ENCODE measurements around the gene LSM7. TPM values are rescaled to one million over a fixed set of nuclear protein-coding genes. Genes with fewer than 3 reads are reported as not detected.

The LSM7 gene
- polyA plus RNA-seq, 3 donors from 2014 or later: 163 to 285 (median 170) TPM

DNA sequence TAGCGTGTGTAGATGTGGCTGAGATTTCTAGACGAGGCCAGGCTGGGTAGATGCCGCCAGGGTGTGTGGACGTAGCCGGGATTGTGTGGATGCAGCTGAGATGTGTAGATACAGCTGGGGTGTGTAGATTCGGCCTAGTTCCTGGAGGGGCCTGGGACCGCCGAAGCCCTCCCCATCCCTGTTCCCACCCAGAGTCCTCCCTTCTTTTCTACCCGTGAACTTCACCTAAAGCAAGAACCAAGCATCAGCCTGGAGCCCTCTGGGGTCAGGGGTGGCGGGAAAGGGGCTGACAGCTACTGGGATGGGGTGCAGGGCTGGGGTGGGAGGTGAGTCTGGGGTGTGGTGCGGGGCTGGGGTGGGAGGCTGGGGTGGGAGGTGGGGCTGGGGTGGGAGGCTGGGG, 32.4 kb upstream of the LSM7 start:
- Mint-ChIP-seq H3K27ac (no peak overlapping the region), H3K4me3 (peak overlapping the region in 1 of 5 donors; percentile 15), H3K9me3 (no peaks in the 10 kb centered on the region), H3K36me3 (no peaks in the 10 kb centered on the region), H3K27me3 (ENCODE audit: low read depth in 3 of 3) (peaks cover 5 to 9% (median 7%) of the 10 kb centered on the region in 3 donors), H3K4me1 (peaks cover 0 to 5% of the 10 kb centered on the region in 2 donors)
- no peak for DNase-seq

DNA sequence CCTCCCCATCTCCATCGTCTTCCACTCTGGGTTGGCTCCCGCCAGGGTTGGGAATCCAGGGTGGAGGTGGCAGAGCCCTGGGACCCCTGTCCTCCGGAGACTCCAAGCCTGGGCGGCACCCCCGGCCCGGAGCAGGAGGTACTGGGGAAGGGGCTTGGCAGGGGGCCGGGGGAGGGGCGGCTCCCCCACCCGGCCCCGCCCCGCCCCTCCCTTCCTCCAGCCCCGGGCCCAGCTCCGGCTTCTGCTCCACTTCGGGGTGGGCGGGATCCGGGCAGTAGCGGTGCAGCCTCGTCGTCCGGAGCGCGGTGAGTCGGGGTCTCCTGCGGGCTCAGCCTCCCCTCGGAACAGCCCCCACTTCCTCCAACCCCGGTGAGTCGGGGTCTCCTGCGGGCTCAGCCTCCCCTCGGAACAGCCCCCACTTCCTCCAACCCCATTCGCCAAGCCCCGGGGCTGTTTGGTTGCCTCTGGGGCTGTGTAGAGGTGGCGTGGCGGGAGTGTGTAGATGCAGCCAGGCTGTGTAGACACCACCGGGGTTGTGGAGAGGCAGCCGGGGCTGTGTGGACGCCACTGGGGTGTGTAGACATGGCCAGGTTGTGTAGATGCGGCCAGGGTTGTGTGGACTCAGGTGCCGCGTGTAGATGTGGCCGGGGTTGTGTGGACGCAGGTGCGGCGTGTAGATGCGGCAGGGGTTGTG, 31.8 kb upstream of the LSM7 start, which contains the start of gene TMPRSS9:
TMPRSS9 (plus strand) TSS at position 274 of the 694 bp plus-strand sequence. CDS start 29,521 bp downstream, outside the sequence.
- no peak for DNase-seq
- peaks cover 0 to 5% of the 10 kb centered on the region in 2 donors for H3K4me1 Mint-ChIP-seq
- peak within 1 kb of the TSS in 1 of 5 donors; percentile 15 for H3K4me3 Mint-ChIP-seq
- no peak within 1 kb of the TSS for H3K27ac Mint-ChIP-seq
- H3K9me3 Mint-ChIP-seq: no peaks in the 10 kb centered on the region
- H3K27me3 Mint-ChIP-seq (ENCODE audit: low read depth in 3 of 3): peaks cover 4 to 9% (median 7%) of the 10 kb centered on the region in 3 donors
- H3K36me3 Mint-ChIP-seq: no peaks in the 10 kb centered on the region

DNA sequence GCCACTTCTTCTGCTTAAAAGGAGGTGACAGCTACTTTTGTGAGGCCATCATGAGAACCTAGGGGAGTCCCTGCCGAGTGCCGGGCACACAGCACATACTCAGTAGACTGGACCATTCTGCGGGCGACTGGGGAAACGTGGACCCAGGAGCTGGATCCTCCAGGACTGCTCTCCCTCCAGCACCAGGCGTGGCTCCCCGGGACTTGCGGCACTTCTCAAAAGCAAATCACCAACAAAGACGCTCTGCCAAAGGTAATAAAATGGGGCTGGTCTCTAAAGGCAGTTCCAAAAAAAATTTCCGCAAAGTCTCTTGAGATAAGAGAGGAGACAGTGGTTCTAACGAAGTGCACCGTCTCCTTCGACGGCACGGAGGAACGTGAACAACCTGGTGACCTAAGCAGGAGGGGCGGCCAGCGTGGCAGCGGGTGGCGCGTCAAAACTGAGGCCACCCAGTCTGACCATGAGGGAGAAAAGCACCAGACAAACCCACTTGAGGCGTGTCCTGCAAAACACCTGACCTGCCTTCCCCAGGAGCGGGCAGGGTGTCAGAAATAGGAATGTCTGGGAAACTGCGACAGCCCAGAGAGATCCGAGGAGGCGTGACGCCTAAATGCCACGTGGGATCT, 30.3 kb upstream of the LSM7 start:
- Mint-ChIP-seq H3K4me3 (no peak overlapping the region), H3K27me3 (ENCODE audit: low read depth in 3 of 3) (peaks cover 0 to 7% (median 2%) of the 10 kb centered on the region in 3 donors), H3K36me3 (no peaks in the 10 kb centered on the region), H3K9me3 (no peaks in the 10 kb centered on the region), H3K4me1 (peaks cover 0 to 5% of the 10 kb centered on the region in 2 donors), H3K27ac (no peak overlapping the region)
- DNase-seq: no peak

DNA sequence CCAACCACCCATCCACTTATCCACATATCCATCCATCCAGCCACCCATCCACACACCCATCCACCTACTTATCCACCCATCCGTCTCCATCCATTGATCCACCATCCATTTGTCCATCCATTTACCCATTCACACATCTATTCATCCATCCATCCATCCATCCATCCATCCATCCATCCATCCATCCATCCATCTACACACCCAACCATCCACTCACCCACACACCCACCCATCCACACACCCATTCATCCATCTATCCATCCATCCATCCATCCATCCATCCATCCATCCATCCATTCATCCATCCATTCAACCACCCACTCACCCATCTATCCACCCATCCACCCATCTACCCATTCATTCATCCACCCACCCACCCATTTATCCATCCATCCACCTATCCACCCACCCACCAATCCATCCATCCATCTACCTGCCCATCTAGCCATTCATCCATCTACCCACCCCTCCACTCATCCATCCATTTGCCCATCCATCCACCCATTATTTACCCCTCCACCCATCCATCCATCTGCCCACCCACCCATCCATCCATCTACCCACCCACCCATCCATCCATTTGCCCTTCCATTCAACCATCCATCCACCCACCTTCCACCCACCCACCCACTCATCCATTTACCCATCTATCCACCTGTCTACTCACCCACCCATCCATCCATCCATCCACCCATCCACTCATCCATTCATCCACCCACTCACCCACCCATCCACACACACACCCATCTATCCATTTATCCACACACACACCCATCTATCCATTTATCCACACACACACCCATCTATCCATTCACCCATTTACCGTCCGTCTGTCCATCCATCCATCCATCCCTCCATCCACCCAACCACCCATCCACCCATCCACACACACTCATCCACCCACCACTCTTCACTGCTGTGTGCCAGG, 29.2 kb upstream of the LSM7 start:
- H3K27ac Mint-ChIP-seq: no peak overlapping the region
- peaks cover 0 to 5% of the 10 kb centered on the region in 2 donors for H3K4me1 Mint-ChIP-seq
- H3K9me3 Mint-ChIP-seq: no peaks in the 10 kb centered on the region
- DNase-seq: no peak
- H3K4me3 Mint-ChIP-seq: no peak overlapping the region
- no peaks in the 10 kb centered on the region for H3K36me3 Mint-ChIP-seq
- H3K27me3 Mint-ChIP-seq (ENCODE audit: low read depth in 3 of 3): peaks cover 0 to 7% (median 2%) of the 10 kb centered on the region in 3 donors

DNA sequence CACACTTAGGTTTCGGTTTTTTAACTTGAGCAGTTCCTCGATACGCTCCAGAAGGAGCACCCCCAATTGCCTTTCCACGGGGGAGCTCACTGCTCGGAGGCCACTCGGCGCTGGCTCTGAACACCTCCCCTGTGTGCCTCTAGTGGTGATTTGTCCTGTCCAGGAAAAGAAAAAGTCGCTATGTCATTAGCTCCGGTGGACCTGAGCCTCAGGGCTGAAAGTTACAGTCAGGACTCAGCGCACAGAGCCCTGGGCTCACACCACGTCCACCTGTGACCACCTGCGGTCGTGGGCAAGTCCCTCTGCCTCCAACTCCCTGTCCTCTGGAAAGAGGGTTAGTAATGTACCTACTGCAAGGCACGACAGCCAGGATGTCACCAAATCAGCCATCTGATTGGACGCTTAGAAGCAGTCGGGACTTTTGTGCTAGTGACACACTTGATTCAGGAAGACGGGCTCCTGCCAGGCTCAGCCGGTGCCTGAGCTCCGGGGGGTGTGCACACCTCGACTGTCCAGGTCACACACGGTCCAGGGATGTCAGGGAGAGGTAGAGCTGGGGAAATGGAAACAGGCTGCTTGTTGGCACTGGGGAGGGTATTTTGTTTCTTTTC, 27.8 kb upstream of the LSM7 start:
- Mint-ChIP-seq H3K9me3 (no peaks in the 10 kb centered on the region), H3K36me3 (no peaks in the 10 kb centered on the region)

DNA sequence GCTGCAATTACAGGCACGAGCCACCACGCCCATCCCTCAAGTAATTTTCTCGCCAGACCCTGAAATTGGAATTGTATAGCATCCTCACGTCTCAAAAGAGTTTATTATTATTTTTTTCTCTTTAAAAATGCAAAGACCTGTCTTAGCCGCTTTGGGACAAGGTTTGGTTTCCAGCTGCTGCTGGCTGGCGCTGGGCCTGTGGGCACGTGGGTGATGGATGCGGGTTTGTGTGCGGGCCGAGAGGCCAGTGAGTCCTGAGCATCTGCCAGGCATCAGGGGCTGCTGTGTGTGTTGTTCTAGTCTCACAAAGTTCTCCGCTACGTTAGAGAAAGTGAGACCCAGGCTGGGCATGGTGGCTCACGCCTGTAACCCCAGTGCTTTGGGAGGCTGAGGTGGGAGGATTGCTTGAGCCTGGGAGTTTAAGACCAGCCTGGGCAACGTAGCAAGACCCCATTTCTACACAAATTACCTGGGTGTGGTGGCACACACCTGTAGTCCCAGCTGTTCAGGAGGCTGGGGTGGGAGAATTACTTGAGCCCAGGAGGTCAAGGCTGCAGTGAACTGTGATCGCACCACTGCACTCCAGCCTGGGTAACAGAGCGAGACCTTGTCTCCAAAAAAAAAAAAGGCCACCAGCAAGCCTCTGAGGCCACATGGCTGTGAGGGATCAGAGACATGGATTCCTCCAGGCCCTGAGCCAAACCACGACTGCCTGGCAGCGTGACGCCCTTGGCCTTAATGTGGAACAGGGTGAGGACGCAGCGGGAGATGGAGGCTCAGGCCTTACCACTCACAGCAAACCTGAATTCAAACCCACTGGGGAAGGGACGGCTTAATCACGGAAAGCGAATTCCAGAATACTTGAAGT, 27.0 kb upstream of the LSM7 start:
- no peaks in the 10 kb centered on the region for H3K9me3 Mint-ChIP-seq
- no peaks in the 10 kb centered on the region for H3K36me3 Mint-ChIP-seq
- DNase-seq: no peak
- H3K27ac Mint-ChIP-seq: no peak overlapping the region
- H3K27me3 Mint-ChIP-seq (ENCODE audit: low read depth in 3 of 3): peaks cover 0 to 3% (median 0%) of the 10 kb centered on the region in 3 donors
- H3K4me1 Mint-ChIP-seq: peaks cover 0 to 1% of the 10 kb centered on the region in 2 donors
- H3K4me3 Mint-ChIP-seq: no peak overlapping the region

More for the DNA sequence above, 27.8 kb upstream of the LSM7 start:
- DNase-seq: no peak
- no peak overlapping the region for H3K27ac Mint-ChIP-seq
- no peak overlapping the region for H3K4me3 Mint-ChIP-seq
- H3K4me1 Mint-ChIP-seq: peaks cover 0 to 5% of the 10 kb centered on the region in 2 donors
- H3K27me3 Mint-ChIP-seq (ENCODE audit: low read depth in 3 of 3): peaks cover 0 to 7% (median 2%) of the 10 kb centered on the region in 3 donors

DNA sequence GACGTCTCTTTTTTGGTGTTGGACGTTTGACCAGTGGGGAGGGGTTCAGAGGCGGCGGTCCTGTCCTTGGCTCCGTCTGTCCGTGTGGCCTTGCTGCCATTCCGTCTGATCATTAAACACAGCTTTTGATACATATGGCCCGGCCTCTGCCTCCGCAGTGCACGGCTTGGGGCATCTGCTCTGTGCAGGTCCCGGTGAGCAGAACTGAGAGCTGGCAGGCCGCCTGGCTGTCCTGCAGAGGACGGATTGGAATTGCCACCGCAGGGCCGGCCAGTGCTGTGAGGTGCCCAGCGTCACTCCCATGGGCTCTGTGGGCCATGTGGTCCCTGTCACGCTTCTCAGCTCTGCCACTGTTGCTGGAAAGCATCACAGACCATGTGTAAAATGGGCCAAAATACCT, 26.3 kb upstream of the LSM7 start:
- Mint-ChIP-seq H3K4me1 (no peaks in the 10 kb centered on the region), H3K4me3 (no peak overlapping the region), H3K27me3 (ENCODE audit: low read depth in 3 of 3) (peaks cover 0 to 2% (median 0%) of the 10 kb centered on the region in 3 donors), H3K27ac (no peak overlapping the region), H3K9me3 (no peaks in the 10 kb centered on the region), H3K36me3 (no peaks in the 10 kb centered on the region)
- DNase-seq: no peak

DNA sequence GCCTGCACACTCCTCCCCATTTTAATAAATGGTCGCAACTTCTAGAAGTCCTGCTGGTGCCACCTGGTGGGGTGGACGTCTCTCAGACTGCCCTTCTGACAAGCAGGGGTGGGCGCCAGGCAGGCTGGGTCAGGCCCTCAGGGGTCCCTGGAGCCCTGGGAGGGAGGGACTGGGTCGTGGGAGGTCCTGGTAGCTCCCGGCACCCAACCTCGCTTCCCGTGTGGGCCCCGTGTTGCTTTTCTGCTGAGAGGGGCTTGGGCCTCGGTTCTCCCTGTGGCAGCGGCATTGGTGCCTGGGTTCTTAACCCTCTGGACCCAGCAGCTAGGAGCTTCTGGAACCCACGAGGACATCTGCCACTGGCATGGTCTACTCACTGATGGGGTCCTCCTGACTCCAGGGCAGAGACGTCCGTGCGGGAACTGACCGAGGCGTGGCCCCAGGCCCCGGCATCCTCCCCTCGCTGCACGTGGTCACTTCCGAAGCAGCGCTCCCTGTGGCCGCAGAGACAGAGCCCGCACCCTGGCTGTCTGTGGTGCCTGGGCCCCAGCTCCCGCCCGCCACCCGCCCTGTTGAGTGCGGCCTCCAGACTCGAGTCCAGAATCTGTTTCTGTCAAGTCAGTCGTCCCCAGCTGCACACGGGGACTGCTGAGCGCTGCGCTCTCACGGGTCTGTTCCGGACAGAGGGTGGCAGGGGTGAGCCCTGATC, 25.7 kb upstream of the LSM7 start:
- no peaks in the 10 kb centered on the region for H3K4me1 Mint-ChIP-seq
- no peaks in the 10 kb centered on the region for H3K36me3 Mint-ChIP-seq
- no peaks in the 10 kb centered on the region for H3K27me3 Mint-ChIP-seq (ENCODE audit: low read depth in 3 of 3)
- no peak overlapping the region for H3K4me3 Mint-ChIP-seq
- H3K27ac Mint-ChIP-seq: no peak overlapping the region
- H3K9me3 Mint-ChIP-seq: no peaks in the 10 kb centered on the region
- no peak for DNase-seq

DNA sequence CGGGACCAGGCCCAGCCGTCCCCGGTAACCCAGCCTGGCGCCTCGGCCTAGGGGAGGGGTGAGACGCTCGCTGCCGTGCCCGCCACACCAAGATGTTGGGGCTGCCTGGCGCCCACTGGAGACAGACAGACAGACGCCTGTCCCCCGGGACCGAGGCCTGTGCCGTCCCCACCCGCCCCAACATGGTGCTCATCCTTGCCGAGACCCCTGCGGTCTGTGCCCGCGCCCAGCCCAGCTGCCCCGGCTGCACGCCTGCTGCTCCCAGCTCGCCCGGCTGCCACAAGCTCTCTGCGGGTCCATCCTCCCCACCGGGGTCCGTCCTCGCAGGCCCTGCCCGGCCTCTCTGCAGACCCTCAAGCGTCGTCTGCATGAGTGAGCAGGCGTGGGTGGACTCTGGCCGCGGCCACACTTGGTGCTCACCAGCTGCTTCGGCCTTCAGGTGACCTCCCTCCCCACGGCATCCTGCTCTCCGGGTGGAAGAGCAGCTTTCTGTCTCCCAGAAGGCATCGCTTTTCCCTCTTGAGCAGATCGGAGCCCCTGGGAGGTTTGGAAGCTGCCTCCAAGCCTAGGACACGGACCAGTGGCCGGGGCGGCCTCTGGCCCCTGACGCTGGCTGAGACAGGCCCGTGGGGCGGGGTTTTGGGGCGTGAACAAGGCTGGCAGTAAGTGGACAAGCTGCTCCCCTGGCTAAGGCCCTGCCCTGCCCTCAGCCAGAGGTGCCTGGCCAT, 24.9 kb upstream of the LSM7 start:
- Mint-ChIP-seq H3K9me3 (no peaks in the 10 kb centered on the region), H3K36me3 (no peaks in the 10 kb centered on the region), H3K4me1 (no peaks in the 10 kb centered on the region)

DNA sequence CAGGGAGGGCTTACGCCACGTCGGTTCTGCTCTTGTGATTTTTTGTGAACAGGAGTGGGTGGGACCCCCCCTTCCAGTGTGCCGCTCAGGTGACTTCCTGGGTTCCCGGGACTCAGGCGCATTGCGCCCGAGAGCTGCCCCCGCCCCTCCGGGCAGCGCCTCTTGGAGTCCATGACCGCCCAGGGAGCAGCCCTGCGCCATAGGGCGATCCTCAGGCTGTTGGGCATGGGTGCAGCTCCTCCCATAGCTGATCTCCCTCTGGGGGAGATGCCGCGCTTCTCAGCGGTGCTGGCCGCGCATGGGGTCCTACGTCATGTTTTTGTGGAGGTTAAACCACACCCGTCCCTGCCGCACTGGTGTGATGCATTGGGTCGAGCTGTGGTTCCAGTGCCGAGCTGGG, 23.7 kb upstream of the LSM7 start:
- H3K4me1 Mint-ChIP-seq: no peaks in the 10 kb centered on the region
- no peaks in the 10 kb centered on the region for H3K36me3 Mint-ChIP-seq
- DNase-seq: no peak
- H3K27me3 Mint-ChIP-seq (ENCODE audit: low read depth in 3 of 3): no peaks in the 10 kb centered on the region
- no peaks in the 10 kb centered on the region for H3K9me3 Mint-ChIP-seq
- H3K27ac Mint-ChIP-seq: no peak overlapping the region
- H3K4me3 Mint-ChIP-seq: no peak overlapping the region

More for the DNA sequence above, 24.9 kb upstream of the LSM7 start:
- Mint-ChIP-seq H3K4me3 (no peak overlapping the region), H3K27me3 (ENCODE audit: low read depth in 3 of 3) (no peaks in the 10 kb centered on the region), H3K27ac (no peak overlapping the region)
- no peak for DNase-seq

DNA sequence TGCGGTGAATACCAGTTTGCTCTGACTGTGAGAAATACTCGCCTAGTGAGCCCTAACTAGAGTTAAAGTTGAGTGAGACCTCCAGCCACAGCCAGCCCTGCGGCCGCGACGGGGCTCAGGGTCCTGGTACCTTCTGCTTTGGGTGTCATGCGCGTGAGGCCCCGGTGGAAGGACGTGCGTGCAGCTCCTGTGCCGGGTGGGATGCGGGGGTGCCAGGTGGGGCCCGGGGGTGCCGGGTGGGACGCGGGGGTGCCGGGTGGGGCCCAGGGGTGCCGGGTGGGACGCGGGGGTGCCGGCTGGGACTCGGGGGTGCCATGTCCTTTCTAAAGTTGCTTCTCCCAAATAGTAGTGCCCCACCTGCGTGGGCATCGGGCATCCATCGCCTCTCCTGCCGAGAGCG, 23.2 kb upstream of the LSM7 start:
- no peak overlapping the region for H3K27ac Mint-ChIP-seq
- H3K4me1 Mint-ChIP-seq: no peaks in the 10 kb centered on the region
- no peaks in the 10 kb centered on the region for H3K9me3 Mint-ChIP-seq
- no peak overlapping the region for H3K4me3 Mint-ChIP-seq
- no peaks in the 10 kb centered on the region for H3K27me3 Mint-ChIP-seq (ENCODE audit: low read depth in 3 of 3)
- no peaks in the 10 kb centered on the region for H3K36me3 Mint-ChIP-seq
- no peak for DNase-seq

DNA sequence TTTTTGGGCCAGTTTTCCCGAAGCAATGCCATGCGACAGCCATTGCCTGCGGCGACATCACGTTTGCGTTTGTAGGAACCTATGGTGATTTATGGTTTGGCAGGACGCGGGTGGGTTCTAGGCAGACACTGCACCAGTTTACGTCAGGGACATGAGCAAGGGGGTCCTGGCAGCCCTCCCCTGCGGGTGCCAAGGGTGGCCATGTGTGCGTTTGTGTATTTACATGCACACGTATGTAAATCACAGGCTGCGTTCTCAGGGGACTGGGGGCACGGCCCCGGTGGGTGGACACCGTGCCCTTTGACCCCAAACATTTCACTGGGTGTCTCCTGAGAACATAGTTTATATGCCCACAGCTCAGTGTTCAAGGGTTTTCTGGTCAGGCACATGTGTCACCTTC, 22.3 kb upstream of the LSM7 start:
- no peaks in the 10 kb centered on the region for H3K9me3 Mint-ChIP-seq
- no peak overlapping the region for H3K27ac Mint-ChIP-seq
- H3K4me1 Mint-ChIP-seq: no peaks in the 10 kb centered on the region
- no peak overlapping the region for H3K4me3 Mint-ChIP-seq
- H3K36me3 Mint-ChIP-seq: peaks cover 0 to 3% (median 0%) of the 10 kb centered on the region in 3 donors
- no peaks in the 10 kb centered on the region for H3K27me3 Mint-ChIP-seq (ENCODE audit: low read depth in 3 of 3)
- no peak for DNase-seq

All from immature natural killer cell (primary cell).